Measurements from ENCODE around the gene PLCXD3.

The PLCXD3 gene

GRCh38 chr5:41508696-41509398 lies 1.6 kb downstream of the PLCXD3 start:
- Histone ChIP-seq H4K20me1 (ENCODE audit: insufficient read depth) (no peaks in the 10 kb centered on the region), H3K36me3 (ENCODE audit: insufficient read depth) (no peaks in the 10 kb centered on the region), H3K9ac (no peak overlapping the region), H3K79me2 (ENCODE audit: insufficient read depth, low read depth) (no peaks in the 10 kb centered on the region), H3K27me3 (ENCODE audit: insufficient read depth, low read depth) (no peaks in the 10 kb centered on the region), H3K27ac (no peak overlapping the region), H3K4me3 (IDR thresholded peaks at IDR 0.05; ENCODE audit: insufficient read depth, low read depth, low read length) (no peak overlapping the region), H2AFZ (ENCODE audit: low read depth) (no peak overlapping the region), H3K4me1 (ENCODE audit: low read depth, poor library complexity, severe bottlenecking) (no peaks in the 10 kb centered on the region), H3K4me2 (no peak overlapping the region)
- no peak for TF ChIP-seq CTCF (conservative IDR thresholded peaks at IDR 0.05; ENCODE audit: low read depth, low read length)

- no peaks in the 10 kb centered on the region for H4K20me1 ChIP-seq (ENCODE audit: insufficient read depth)
- H3K27ac ChIP-seq, result no peak overlapping the region
- H3K79me2 ChIP-seq (ENCODE audit: insufficient read depth, low read depth), result no peaks in the 10 kb centered on the region
- H3K9ac ChIP-seq, result no peak overlapping the region
- no peak overlapping the region for H3K4me2 ChIP-seq
- H3K4me3 ChIP-seq (IDR thresholded peaks at IDR 0.05; ENCODE audit: insufficient read depth, low read depth, low read length), result no peak overlapping the region
- H3K36me3 ChIP-seq (ENCODE audit: insufficient read depth), result no peaks in the 10 kb centered on the region
- H3K27me3 ChIP-seq (ENCODE audit: insufficient read depth, low read depth), result no peaks in the 10 kb centered on the region
- H3K4me1 ChIP-seq (ENCODE audit: low read depth, poor library complexity, severe bottlenecking), result no peaks in the 10 kb centered on the region
- H2AFZ ChIP-seq (ENCODE audit: low read depth), result no peak overlapping the region
- no peak for TF ChIP-seq CTCF (conservative IDR thresholded peaks at IDR 0.05; ENCODE audit: low read depth, low read length)
Measured at GRCh38 chr5:41508186-41508585, 2.2 kb downstream of the PLCXD3 start.

- Histone ChIP-seq H2AFZ (ENCODE audit: low read depth) (no peak overlapping the region), H3K27ac (no peak overlapping the region), H3K4me2 (no peak overlapping the region), H3K79me2 (ENCODE audit: insufficient read depth, low read depth) (no peaks in the 10 kb centered on the region), H3K4me3 (IDR thresholded peaks at IDR 0.05; ENCODE audit: insufficient read depth, low read depth, low read length) (no peak overlapping the region), H3K36me3 (ENCODE audit: insufficient read depth) (no peaks in the 10 kb centered on the region), H3K27me3 (ENCODE audit: insufficient read depth, low read depth) (no peaks in the 10 kb centered on the region), H3K9ac (no peak overlapping the region), H4K20me1 (ENCODE audit: insufficient read depth) (no peaks in the 10 kb centered on the region), H3K4me1 (ENCODE audit: low read depth, poor library complexity, severe bottlenecking) (no peaks in the 10 kb centered on the region)
- no peak for TF ChIP-seq CTCF (conservative IDR thresholded peaks at IDR 0.05; ENCODE audit: low read depth, low read length)
Measured at GRCh38 chr5:41507501-41507900, 2.9 kb downstream of the PLCXD3 start.

GRCh38 chr5:41503860-41504259 lies 6.5 kb downstream of the PLCXD3 start:
- Histone ChIP-seq H2AFZ (ENCODE audit: low read depth) (no peak overlapping the region), H3K4me1 (ENCODE audit: low read depth, poor library complexity, severe bottlenecking) (no peaks in the 10 kb centered on the region), H3K27me3 (ENCODE audit: insufficient read depth, low read depth) (no peaks in the 10 kb centered on the region), H3K36me3 (ENCODE audit: insufficient read depth) (no peaks in the 10 kb centered on the region), H3K9ac (no peak overlapping the region), H3K4me3 (IDR thresholded peaks at IDR 0.05; ENCODE audit: insufficient read depth, low read depth, low read length) (no peak overlapping the region), H4K20me1 (ENCODE audit: insufficient read depth) (no peaks in the 10 kb centered on the region), H3K4me2 (no peak overlapping the region), H3K27ac (no peak overlapping the region), H3K79me2 (ENCODE audit: insufficient read depth, low read depth) (no peaks in the 10 kb centered on the region)
- no peak for TF ChIP-seq CTCF (conservative IDR thresholded peaks at IDR 0.05; ENCODE audit: low read depth, low read length)

All from KMS-11 (cell line).